ENCODE results near the gene DYNC2H1.
"Not testable (repeated sequence)": the region's sequence is repeated elsewhere in the genome, so short reads cannot be mapped to it uniquely, and the experiment has no call there.

The DYNC2H1 gene

DNA sequence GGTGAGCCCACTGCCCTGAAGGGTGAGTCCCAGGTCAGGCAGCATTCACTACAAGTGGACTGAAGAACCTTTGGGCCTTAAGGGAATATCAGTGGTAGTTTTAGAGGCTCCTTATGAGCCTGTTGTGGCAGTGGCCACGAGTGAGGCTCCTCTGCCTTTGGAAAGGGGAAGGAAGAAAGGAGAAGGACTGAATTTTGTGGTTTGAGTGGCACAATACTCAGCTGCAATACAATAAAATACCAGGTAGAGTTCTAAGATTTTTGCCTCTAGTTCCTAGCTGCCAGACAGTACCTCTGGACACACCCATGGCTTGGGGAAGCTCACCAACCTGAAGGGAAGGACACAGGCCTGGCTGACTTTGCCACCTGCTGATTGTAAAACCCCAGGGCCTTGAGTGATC lies 260.9 kb downstream of the DYNC2H1 start (continued):
- TF ChIP-seq, protein P1, sequence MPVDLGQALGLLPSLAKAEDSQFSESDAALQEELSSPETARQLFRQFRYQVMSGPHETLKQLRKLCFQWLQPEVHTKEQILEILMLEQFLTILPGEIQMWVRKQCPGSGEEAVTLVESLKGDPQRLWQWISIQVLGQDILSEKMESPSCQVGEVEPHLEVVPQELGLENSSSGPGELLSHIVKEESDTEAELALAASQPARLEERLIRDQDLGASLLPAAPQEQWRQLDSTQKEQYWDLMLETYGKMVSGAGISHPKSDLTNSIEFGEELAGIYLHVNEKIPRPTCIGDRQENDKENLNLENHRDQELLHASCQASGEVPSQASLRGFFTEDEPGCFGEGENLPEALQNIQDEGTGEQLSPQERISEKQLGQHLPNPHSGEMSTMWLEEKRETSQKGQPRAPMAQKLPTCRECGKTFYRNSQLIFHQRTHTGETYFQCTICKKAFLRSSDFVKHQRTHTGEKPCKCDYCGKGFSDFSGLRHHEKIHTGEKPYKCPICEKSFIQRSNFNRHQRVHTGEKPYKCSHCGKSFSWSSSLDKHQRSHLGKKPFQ (tag by site-specific recombination; IDR thresholded peaks at IDR 0.05): no peak
- TF ChIP-seq ZNF621 (tag by site-specific recombination; IDR thresholded peaks at IDR 0.05) (no peak), ZNF558 (tag by site-specific recombination; IDR thresholded peaks at IDR 0.05) (no peak), ZXDB (tag by site-specific recombination; IDR thresholded peaks at IDR 0.05) (no peak), ZNF596 (tag by site-specific recombination; IDR thresholded peaks at IDR 0.05) (no peak)

DNA sequence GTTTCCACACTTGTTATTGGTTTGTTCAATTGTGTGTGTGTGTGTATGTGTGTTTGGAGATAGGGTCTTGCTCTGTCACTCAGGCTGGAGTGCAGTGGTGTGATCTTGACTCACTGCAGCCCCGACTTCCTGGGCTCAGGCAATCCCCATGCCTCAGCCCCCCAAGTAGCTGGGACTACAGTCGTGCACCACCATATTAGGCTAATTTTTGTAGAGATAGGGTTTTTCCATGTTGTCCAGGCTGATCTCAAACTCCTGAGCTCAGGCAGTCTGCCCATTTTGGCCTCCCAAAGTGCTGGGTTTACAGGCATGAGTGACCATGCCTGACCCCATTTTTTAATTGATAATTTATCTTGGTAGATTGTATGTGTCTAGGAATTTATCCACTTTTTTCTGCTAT lies 263.7 kb downstream of the DYNC2H1 start:
- POLR2A ChIA-PET: no interaction called here
- TF ChIP-seq, protein P2, sequence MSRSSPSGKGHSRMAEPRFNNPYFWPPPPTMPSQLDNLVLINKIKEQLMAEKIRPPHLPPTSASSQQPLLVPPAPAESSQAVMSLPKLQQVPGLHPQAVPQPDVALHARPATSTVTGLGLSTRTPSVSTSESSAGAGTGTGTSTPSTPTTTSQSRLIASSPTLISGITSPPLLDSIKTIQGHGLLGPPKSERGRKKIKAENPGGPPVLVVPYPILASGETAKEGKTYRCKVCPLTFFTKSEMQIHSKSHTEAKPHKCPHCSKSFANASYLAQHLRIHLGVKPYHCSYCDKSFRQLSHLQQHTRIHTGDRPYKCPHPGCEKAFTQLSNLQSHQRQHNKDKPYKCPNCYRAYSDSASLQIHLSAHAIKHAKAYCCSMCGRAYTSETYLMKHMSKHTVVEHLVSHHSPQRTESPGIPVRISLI (tag by site-specific recombination; IDR thresholded peaks at IDR 0.05): no peak
- TF ChIP-seq ZNF292 (tag by site-specific recombination; IDR thresholded peaks at IDR 0.05; ENCODE audit: borderline replicate concordance, low read depth) (no peak), HOXA7 (CRISPR knock-in tag; IDR thresholded peaks at IDR 0.05; ENCODE audit: borderline replicate concordance) (no peak), ZFP41 (tag by site-specific recombination; IDR thresholded peaks at IDR 0.05; ENCODE audit: borderline replicate concordance) (no peak), SALL2 (tag by site-specific recombination; IDR thresholded peaks at IDR 0.05; ENCODE audit: borderline replicate concordance) (no peak), KLF16 (tag by site-specific recombination; IDR thresholded peaks at IDR 0.05) (no peak), ZNF707 (tag by site-specific recombination; IDR thresholded peaks at IDR 0.05) (no peak), ZNF24 (tag by site-specific recombination; IDR thresholded peaks at IDR 0.05) (no peak), ZNF221 (tag by site-specific recombination; IDR thresholded peaks at IDR 0.05; ENCODE audit: borderline replicate concordance) (no peak), ZBTB7A (tag by site-specific recombination; IDR thresholded peaks at IDR 0.05; ENCODE audit: low read depth) (no peak)
- Histone ChIP-seq H3K27ac (ENCODE audit: extremely low read depth, low read depth, low read length) (no peak overlapping the region), H3K4me1 (ENCODE audit: control insufficient read depth, insufficient read depth, low read length) (no peaks in the 10 kb centered on the region), H3K9me3 (ENCODE audit: control insufficient read depth, insufficient read depth, low read depth, low read length) (no peaks in the 10 kb centered on the region), H3K36me3 (ENCODE audit: control insufficient read depth in 2 of 2, insufficient read depth in 1 of 2, low read length in 2 of 2) (peaks cover 0 to 17% of the 10 kb centered on the region in 2 experiments; a peak in 1 of 3 replicates), H3K4me3 (ENCODE audit: low read depth, low read length) (no peak overlapping the region)
- CTCF ChIA-PET: interaction anchor here (0.6 kb wide), 1 partner anchor 1119 kb away, joined by 3 read pairs; no protein-coding TSS in a partner anchor

DNA sequence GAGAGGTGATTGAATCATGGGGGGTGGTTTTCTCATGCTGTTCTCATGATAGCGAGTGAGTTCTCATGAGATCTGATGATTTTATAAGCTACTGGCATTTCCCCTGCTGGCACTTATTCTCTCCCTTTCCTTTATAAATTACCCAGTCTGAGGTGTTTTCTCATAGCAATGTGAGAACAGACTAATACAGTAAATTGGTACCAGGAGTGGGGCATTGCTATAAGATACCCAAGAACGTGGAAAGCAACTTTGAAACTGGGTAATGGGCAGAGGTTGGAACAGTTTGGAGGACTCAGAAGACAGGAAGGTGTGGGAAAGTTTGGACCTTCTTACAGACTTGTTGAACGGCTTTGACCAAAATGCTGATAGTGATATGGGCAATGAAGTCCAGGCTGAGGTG lies 265.0 kb downstream of the DYNC2H1 start:
- not testable (repeated sequence) for H3K27ac ChIP-seq (ENCODE audit: extremely low read depth, low read depth, low read length)

DNA sequence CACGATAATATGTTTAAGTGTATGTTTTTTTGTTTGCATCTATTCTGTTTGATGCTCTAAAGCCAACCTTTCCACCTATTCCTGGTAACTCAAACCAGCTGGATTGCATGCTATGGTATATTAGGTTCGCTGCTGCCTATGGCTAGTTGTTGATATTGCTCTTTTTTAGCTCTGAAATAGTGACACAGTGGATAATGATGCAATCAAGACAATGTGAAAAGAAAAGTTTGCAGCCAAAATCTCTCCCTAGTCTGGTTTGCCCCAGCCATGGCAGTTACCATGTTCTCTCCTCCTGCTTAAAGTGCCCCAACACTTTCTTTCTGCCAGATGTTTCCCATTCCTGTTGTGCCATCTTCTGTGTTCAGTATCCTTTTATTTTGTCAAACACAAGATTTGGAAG lies 269.7 kb downstream of the DYNC2H1 start:
- no peaks in the 10 kb centered on the region for H3K36me3 ChIP-seq (ENCODE audit: control insufficient read depth in 2 of 2, insufficient read depth in 1 of 2, low read length in 2 of 2)
- H3K27ac ChIP-seq (ENCODE audit: extremely low read depth, low read depth, low read length): no peak overlapping the region
- no peaks in the 10 kb centered on the region for H3K4me1 ChIP-seq (ENCODE audit: control insufficient read depth, insufficient read depth, low read length)
- POLR2A ChIA-PET: no interaction called here
- H3K4me3 ChIP-seq (ENCODE audit: low read depth, low read length): no peak overlapping the region
- H3K9me3 ChIP-seq (ENCODE audit: control insufficient read depth, insufficient read depth, low read depth, low read length): no peaks in the 10 kb centered on the region
- no peak for TF ChIP-seq MEIS1 (CRISPR knock-in tag; IDR thresholded peaks at IDR 0.05; ENCODE audit: borderline replicate concordance)
- CTCF ChIA-PET: no interaction called here

More for the DNA sequence above, 265.0 kb downstream of the DYNC2H1 start:
- H3K4me3 ChIP-seq (ENCODE audit: low read depth, low read length); POLR2A ChIA-PET; H3K4me1 ChIP-seq (ENCODE audit: control insufficient read depth, insufficient read depth, low read length); H3K9me3 ChIP-seq (ENCODE audit: control insufficient read depth, insufficient read depth, low read depth, low read length): not testable (repeated sequence)
- H3K36me3 ChIP-seq (ENCODE audit: control insufficient read depth in 2 of 2, insufficient read depth in 1 of 2, low read length in 2 of 2): peaks cover 0 to 12% of the 10 kb centered on the region in 2 experiments; a peak in 1 of 3 replicates
- TF ChIP-seq ZNF707 (tag by site-specific recombination; IDR thresholded peaks at IDR 0.05): peak; percentile 73
- CTCF ChIA-PET: interaction anchor here (0.6 kb wide), 1 partner anchor 172 kb away, joined by 3 read pairs; no protein-coding TSS in a partner anchor
